HepG2 (cell line): ENCODE results near the gene CCN2. TPM values are rescaled to one million over a fixed set of nuclear protein-coding genes. Genes with fewer than 3 reads are reported as not detected.

Experiments used
- CEBPG ChIP-seq: IDR thresholded peaks from 2 replicates; pipeline ENCODE4 v1.6.1; 2016
- DR1 ChIP-seq: sonication (generic); formaldehyde crosslinking; IDR thresholded peaks from 2 replicates; pipeline ENCODE4 v1.8.0; 2021; ENCODE audit warnings: mild to moderate bottlenecking, missing genetic modification reagents, inconsistent platforms
- FOXP1 ChIP-seq, 2 experiments: fragments of 450-650 bp in 1 of 2; IDR thresholded peaks; 2 replicates each; pipeline ENCODE4 v1.6.1; 2017 to 2018; ENCODE audit warnings: antibody characterized with exemption in 1 of 2
- HNF4G ChIP-seq, 2 experiments: sonication (generic) in 1 of 2; formaldehyde crosslinking in 1 of 2; IDR thresholded peaks; 2 replicates each; pipeline versions ENCODE4 v1.4.0 to v1.6.1; 2011 to 2020; ENCODE audit warnings: borderline replicate concordance in 2 of 2, low read depth in 2 of 2, mild to moderate bottlenecking in 2 of 2, low read length in 1 of 2, missing genetic modification reagents in 1 of 2, moderate library complexity in 1 of 2
- HOXA3 ChIP-seq: sonication (generic); formaldehyde crosslinking; IDR thresholded peaks from 2 replicates; pipeline ENCODE4 v1.5.0; 2020; ENCODE audit warnings: missing genetic modification reagents
- KDM6A ChIP-seq: IDR thresholded peaks from 2 replicates; pipeline ENCODE4 v1.6.1; 2016; ENCODE audit warnings: low read depth
- POGZ ChIP-seq: sonication (generic); formaldehyde crosslinking; IDR thresholded peaks from 2 replicates; pipeline ENCODE4 v1.4.0; 2020; ENCODE audit warnings: mild to moderate bottlenecking, missing genetic modification reagents
- SALL1 ChIP-seq: sonication (generic); formaldehyde crosslinking; IDR thresholded peaks from 2 replicates; pipeline ENCODE4 v1.8.0; 2022; ENCODE audit warnings: mild to moderate bottlenecking, missing genetic modification reagents
- SOX13 ChIP-seq, 3 experiments: fragments of 450-650 bp in 1 of 3; sonication (generic) in 1 of 3; formaldehyde crosslinking in 1 of 3; IDR thresholded peaks in 2 of 3; conservative IDR thresholded peaks in 1 of 3; 2 replicates each; pipeline versions ENCODE4 v1.5.0 to v1.6.1; 2016 to 2020; ENCODE audit warnings: antibody characterized with exemption in 1 of 3, mild to moderate bottlenecking in 1 of 3, missing compliant biosample characterization in 1 of 3, missing genetic modification reagents in 1 of 3, moderate library complexity in 1 of 3
- ZNF33B ChIP-seq: sonication (generic); formaldehyde crosslinking; IDR thresholded peaks from 2 replicates; pipeline ENCODE4 v1.5.1; 2020; ENCODE audit warnings: mild to moderate bottlenecking, missing genetic modification reagents
- ZNF644 ChIP-seq: IDR thresholded peaks from 2 replicates; pipeline ENCODE4 v1.6.1; 2016; ENCODE audit warnings: low read depth
- polyA plus RNA-seq, 8 experiments: library from polyadenylated mRNA; depleted of rRNA in 3 of 8; stranded (reverse) in 7 of 8; unstranded in 1 of 8; fragments of >200 nt; fragmentation: Illumina TruSeq in 4 of 8; extraction: Trizol in 4 of 8; gene quantifications; 2 replicates each; pipeline versions ENCODE4 v1.2.1 to v1.2.3, GENCODE V29; 2011 to 2016; ENCODE audit warnings: low read depth in 4 of 8, missing spikeins in 1 of 8, mixed read lengths in 1 of 8; ENCODE audit not compliant: insufficient read depth in 1 of 8
- total RNA-seq, 5 experiments: library from RNA; depleted of rRNA; stranded (reverse); fragments of >200 nt; fragmentation: Illumina TruSeq; extraction: Trizol; gene quantifications; 2 replicates each; pipeline ENCODE4 v1.2.3, GENCODE V29; 2016; ENCODE audit warnings: low read depth in 1 of 5
- TF ChIP-seq, protein P1 (sequence below): sonication (generic); formaldehyde crosslinking; IDR thresholded peaks from 2 replicates; pipeline ENCODE4 v1.5.0; 2020; ENCODE audit warnings: mild to moderate bottlenecking, missing genetic modification reagents
- TF ChIP-seq, protein P2 (sequence below): sonication (generic); formaldehyde crosslinking; IDR thresholded peaks from 2 replicates; pipeline ENCODE4 v1.5.1; 2020; ENCODE audit warnings: mild to moderate bottlenecking, missing genetic modification reagents, borderline replicate concordance
- TF ChIP-seq, protein P3 (sequence below): IDR thresholded peaks from 2 replicates; pipeline ENCODE4 v1.6.1; 2016; ENCODE audit warnings: low read depth
- TF ChIP-seq, protein P4 (sequence below): sonication (generic); formaldehyde crosslinking; conservative IDR thresholded peaks from 2 replicates; pipeline ENCODE4 v1.4.0; 2020; ENCODE audit warnings: mild to moderate bottlenecking, missing genetic modification reagents, moderate library complexity

Gene CCN2
- total and polyA plus RNA-seq, 2 of the 13 experiments (the other 11 are each of a cell fraction or from before 2014, with no cell fraction given): 34.7 to 316 TPM

- TF ChIP-seq, protein P1, sequence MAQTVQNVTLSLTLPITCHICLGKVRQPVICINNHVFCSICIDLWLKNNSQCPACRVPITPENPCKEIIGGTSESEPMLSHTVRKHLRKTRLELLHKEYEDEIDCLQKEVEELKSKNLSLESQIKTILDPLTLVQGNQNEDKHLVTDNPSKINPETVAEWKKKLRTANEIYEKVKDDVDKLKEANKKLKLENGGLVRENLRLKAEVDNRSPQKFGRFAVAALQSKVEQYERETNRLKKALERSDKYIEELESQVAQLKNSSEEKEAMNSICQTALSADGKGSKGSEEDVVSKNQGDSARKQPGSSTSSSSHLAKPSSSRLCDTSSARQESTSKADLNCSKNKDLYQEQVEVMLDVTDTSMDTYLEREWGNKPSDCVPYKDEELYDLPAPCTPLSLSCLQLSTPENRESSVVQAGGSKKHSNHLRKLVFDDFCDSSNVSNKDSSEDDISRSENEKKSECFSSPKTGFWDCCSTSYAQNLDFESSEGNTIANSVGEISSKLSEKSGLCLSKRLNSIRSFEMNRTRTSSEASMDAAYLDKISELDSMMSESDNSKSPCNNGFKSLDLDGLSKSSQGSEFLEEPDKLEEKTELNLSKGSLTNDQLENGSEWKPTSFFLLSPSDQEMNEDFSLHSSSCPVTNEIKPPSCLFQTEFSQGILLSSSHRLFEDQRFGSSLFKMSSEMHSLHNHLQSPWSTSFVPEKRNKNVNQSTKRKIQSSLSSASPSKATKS (CRISPR knock-in tag): no peak
- TF ChIP-seq HNF4G (IDR thresholded peaks at IDR 0.05; ENCODE audit: borderline replicate concordance, low read depth, low read length) (peak; percentile 75; the same call in 1 of the 2 replicates), HNF4G (CRISPR knock-in tag; IDR thresholded peaks at IDR 0.05; ENCODE audit: borderline replicate concordance, low read depth) (no peak), SOX13 (IDR thresholded peaks at IDR 0.05) (no peak), SOX13 (CRISPR knock-in tag; conservative IDR thresholded peaks at IDR 0.05 in 1 of 2, IDR thresholded peaks at IDR 0.05 in 1 of 2) (peak in 1 of 2 experiments; percentile 30; a peak in 1 of 4 replicates), HOXA3 (CRISPR knock-in tag) (no peak), POGZ (CRISPR knock-in tag) (0 out of 2 replicates have a peak, but pooled peaks have one; percentile 67), SALL1 (CRISPR knock-in tag) (no peak; the same call in 1 of the 2 replicates), FOXP1 (IDR thresholded peaks at IDR 0.05) (no peak), FOXP1 (CRISPR knock-in tag; IDR thresholded peaks at IDR 0.05) (0 out of 2 replicates have a peak, but pooled peaks have one; percentile 26), ZNF33B (CRISPR knock-in tag) (no peak), KDM6A (CRISPR knock-in tag) (no peak), CEBPG (CRISPR knock-in tag) (0 out of 2 replicates have a peak, but pooled peaks have one; percentile 33), DR1 (CRISPR knock-in tag) (no peak), ZNF644 (CRISPR knock-in tag) (peak; percentile 51; the same call in 1 of the 2 replicates)
- TF ChIP-seq, protein P2, sequence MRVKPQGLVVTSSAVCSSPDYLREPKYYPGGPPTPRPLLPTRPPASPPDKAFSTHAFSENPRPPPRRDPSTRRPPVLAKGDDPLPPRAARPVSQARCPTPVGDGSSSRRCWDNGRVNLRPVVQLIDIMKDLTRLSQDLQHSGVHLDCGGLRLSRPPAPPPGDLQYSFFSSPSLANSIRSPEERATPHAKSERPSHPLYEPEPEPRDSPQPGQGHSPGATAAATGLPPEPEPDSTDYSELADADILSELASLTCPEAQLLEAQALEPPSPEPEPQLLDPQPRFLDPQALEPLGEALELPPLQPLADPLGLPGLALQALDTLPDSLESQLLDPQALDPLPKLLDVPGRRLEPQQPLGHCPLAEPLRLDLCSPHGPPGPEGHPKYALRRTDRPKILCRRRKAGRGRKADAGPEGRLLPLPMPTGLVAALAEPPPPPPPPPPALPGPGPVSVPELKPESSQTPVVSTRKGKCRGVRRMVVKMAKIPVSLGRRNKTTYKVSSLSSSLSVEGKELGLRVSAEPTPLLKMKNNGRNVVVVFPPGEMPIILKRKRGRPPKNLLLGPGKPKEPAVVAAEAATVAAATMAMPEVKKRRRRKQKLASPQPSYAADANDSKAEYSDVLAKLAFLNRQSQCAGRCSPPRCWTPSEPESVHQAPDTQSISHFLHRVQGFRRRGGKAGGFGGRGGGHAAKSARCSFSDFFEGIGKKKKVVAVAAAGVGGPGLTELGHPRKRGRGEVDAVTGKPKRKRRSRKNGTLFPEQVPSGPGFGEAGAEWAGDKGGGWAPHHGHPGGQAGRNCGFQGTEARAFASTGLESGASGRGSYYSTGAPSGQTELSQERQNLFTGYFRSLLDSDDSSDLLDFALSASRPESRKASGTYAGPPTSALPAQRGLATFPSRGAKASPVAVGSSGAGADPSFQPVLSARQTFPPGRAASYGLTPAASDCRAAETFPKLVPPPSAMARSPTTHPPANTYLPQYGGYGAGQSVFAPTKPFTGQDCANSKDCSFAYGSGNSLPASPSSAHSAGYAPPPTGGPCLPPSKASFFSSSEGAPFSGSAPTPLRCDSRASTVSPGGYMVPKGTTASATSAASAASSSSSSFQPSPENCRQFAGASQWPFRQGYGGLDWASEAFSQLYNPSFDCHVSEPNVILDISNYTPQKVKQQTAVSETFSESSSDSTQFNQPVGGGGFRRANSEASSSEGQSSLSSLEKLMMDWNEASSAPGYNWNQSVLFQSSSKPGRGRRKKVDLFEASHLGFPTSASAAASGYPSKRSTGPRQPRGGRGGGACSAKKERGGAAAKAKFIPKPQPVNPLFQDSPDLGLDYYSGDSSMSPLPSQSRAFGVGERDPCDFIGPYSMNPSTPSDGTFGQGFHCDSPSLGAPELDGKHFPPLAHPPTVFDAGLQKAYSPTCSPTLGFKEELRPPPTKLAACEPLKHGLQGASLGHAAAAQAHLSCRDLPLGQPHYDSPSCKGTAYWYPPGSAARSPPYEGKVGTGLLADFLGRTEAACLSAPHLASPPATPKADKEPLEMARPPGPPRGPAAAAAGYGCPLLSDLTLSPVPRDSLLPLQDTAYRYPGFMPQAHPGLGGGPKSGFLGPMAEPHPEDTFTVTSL (CRISPR knock-in tag): no peak
- TF ChIP-seq, protein P3, sequence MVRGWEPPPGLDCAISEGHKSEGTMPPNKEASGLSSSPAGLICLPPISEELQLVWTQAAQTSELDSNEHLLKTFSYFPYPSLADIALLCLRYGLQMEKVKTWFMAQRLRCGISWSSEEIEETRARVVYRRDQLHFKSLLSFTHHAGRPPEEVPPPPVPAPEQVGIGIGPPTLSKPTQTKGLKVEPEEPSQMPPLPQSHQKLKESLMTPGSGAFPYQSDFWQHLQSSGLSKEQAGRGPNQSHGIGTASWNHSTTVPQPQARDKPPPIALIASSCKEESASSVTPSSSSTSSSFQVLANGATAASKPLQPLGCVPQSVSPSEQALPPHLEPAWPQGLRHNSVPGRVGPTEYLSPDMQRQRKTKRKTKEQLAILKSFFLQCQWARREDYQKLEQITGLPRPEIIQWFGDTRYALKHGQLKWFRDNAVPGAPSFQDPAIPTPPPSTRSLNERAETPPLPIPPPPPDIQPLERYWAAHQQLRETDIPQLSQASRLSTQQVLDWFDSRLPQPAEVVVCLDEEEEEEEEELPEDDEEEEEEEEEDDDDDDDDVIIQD (CRISPR knock-in tag): peak; percentile 75; the same call in 1 of the 2 replicates
- TF ChIP-seq, protein P4, sequence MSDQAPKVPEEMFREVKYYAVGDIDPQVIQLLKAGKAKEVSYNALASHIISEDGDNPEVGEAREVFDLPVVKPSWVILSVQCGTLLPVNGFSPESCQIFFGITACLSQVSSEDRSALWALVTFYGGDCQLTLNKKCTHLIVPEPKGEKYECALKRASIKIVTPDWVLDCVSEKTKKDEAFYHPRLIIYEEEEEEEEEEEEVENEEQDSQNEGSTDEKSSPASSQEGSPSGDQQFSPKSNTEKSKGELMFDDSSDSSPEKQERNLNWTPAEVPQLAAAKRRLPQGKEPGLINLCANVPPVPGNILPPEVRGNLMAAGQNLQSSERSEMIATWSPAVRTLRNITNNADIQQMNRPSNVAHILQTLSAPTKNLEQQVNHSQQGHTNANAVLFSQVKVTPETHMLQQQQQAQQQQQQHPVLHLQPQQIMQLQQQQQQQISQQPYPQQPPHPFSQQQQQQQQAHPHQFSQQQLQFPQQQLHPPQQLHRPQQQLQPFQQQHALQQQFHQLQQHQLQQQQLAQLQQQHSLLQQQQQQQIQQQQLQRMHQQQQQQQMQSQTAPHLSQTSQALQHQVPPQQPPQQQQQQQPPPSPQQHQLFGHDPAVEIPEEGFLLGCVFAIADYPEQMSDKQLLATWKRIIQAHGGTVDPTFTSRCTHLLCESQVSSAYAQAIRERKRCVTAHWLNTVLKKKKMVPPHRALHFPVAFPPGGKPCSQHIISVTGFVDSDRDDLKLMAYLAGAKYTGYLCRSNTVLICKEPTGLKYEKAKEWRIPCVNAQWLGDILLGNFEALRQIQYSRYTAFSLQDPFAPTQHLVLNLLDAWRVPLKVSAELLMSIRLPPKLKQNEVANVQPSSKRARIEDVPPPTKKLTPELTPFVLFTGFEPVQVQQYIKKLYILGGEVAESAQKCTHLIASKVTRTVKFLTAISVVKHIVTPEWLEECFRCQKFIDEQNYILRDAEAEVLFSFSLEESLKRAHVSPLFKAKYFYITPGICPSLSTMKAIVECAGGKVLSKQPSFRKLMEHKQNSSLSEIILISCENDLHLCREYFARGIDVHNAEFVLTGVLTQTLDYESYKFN (CRISPR knock-in tag): peak; percentile 32; the same call in 1 of the 2 replicates
Measured at GRCh38 chr6:131936156-131936555, 15.0 kb downstream of the CCN2 start (continued).
